H1 (cell line): ENCODE results near the gene RARA. TPM values are rescaled to one million over a fixed set of nuclear protein-coding genes. Genes with fewer than 3 reads are reported as not detected.
A peak's percentile ranks its signal among the peaks of the same experiment; 100 is the strongest.

Experiments
- CTCF ChIA-PET: fragments of 300-600 bp; sonication (Branson Sonifier 250); formaldehyde crosslinking; loops from one replicate; lab custom pipeline; 2021; ENCODE audit not compliant: partially characterized antibody; lab: Charles Lee
- POLR2A ChIA-PET: fragments of 300-600 bp; sonication (Branson Sonifier 250); formaldehyde crosslinking; loops from one replicate; lab custom pipeline; 2021; ENCODE audit warnings: inconsistent platforms; ENCODE audit not compliant: partially characterized antibody; lab: Charles Lee
- DNase-seq, 2 experiments: peaks; one replicate each; pipeline versions ENCODE4 v3.0.0 to v3.0.0-alpha.2; 2010 to 2022; ENCODE audit warnings: low spot score in 2 of 2, low read depth in 1 of 2, mixed read lengths in 1 of 2
- FAIRE-seq: peaks from 2 replicates; lab custom pipeline; 2011; peaks lifted over from hg19 to GRCh38; lab: Jason Lieb, UNC
- H2AFZ ChIP-seq: 2 replicates; pipeline ENCODE4 v1.8.1; 2012; ENCODE audit warnings: low read length, inconsistent platforms
- H2AK5ac ChIP-seq: 2 replicates; pipeline ENCODE4 v1.6.1; 2013; ENCODE audit warnings: low read depth, low read length
- H2BK120ac ChIP-seq: replicated peaks from 2 replicates; pipeline ENCODE3; 2013; ENCODE audit warnings: low read depth, low read length, inconsistent platforms
- H2BK12ac ChIP-seq: 2 replicates; pipeline ENCODE4 v1.6.1; 2013; ENCODE audit warnings: low read depth, low read length
- H2BK15ac ChIP-seq: 2 replicates; pipeline ENCODE4 v1.6.1; 2013; ENCODE audit warnings: low read length
- H2BK20ac ChIP-seq: 2 replicates; pipeline ENCODE4 v1.6.1; 2013; ENCODE audit warnings: low read length
- H2BK5ac ChIP-seq: 2 replicates; pipeline ENCODE4 v1.6.1; 2013; ENCODE audit warnings: low read depth, low read length
- H3K14ac ChIP-seq: 2 replicates; pipeline ENCODE4 v1.6.1; 2013; ENCODE audit warnings: inconsistent platforms; ENCODE audit not compliant: insufficient read length
- H3K18ac ChIP-seq: 2 replicates; pipeline ENCODE4 v1.6.1; 2013; ENCODE audit warnings: low read length; ENCODE audit errors: extremely low read depth
- H3K23ac ChIP-seq: 2 replicates; pipeline ENCODE4 v1.6.1; 2013; ENCODE audit warnings: inconsistent platforms; ENCODE audit not compliant: insufficient read length
- H3K23me2 ChIP-seq: 2 replicates; pipeline ENCODE4 v1.6.1; 2013; ENCODE audit warnings: low read depth, low read length
- H3K27ac ChIP-seq: 2 replicates; pipeline ENCODE4 v1.6.1; 2011; ENCODE audit warnings: low read depth, low read length, inconsistent platforms
- H3K27me3 ChIP-seq, 4 experiments: replicated peaks in 1 of 4; 1 replicate in 1 of 4; 2 replicates in 3 of 4; pipeline versions ENCODE4 v1.6.1 to v1.8.1; 2011 to 2013; ENCODE audit warnings: low read length in 3 of 4, mild to moderate bottlenecking in 3 of 4, inconsistent platforms in 2 of 4, mixed read lengths in 2 of 4, moderate library complexity in 1 of 4; ENCODE audit not compliant: control insufficient read depth in 3 of 4, insufficient read depth in 3 of 4; ENCODE audit errors: extremely low read depth in 1 of 4
- H3K36me3 ChIP-seq, 4 experiments: 2 replicates each; pipeline versions ENCODE4 v1.6.1 to v1.8.1; 2011 to 2013; ENCODE audit warnings: mild to moderate bottlenecking in 4 of 4, low read length in 3 of 4, moderate library complexity in 2 of 4, control low read depth in 1 of 4, inconsistent platforms in 1 of 4; ENCODE audit not compliant: insufficient read depth in 4 of 4, control insufficient read depth in 2 of 4
- H3K4ac ChIP-seq: replicated peaks from 2 replicates; pipeline ENCODE3; 2013; ENCODE audit warnings: low read length, low read depth, mixed read lengths, inconsistent platforms; ENCODE audit not compliant: insufficient read length
- H3K4me1 ChIP-seq, 4 experiments: replicated peaks in 1 of 4; 1 replicate in 1 of 4; 2 replicates in 3 of 4; pipeline versions ENCODE4 v1.6.1 to v1.8.1; 2011 to 2013; ENCODE audit warnings: low read length in 3 of 4, inconsistent platforms in 2 of 4, mixed read lengths in 1 of 4; ENCODE audit not compliant: insufficient read depth in 4 of 4, control insufficient read depth in 3 of 4
- H3K4me2 ChIP-seq, 2 experiments: 2 replicates each; pipeline versions ENCODE4 v1.6.1 to v1.8.1; 2011 to 2013; ENCODE audit warnings: low read depth in 2 of 2, low read length in 2 of 2, control low read depth in 1 of 2, inconsistent platforms in 1 of 2, mild to moderate bottlenecking in 1 of 2; ENCODE audit not compliant: insufficient read depth in 1 of 2
- H3K4me3 ChIP-seq, 4 experiments: fragments of 200-600, 300-600 bp in 1 of 4; sonication (generic), shearing (Covaris generic), sonication (Bioruptor Twin) in 1 of 4; 2 replicates each; pipeline versions ENCODE4 v1.5.1 to v1.8.1; 2011 to 2016; ENCODE audit warnings: low read length in 4 of 4, low read depth in 3 of 4, control low read depth in 2 of 4, inconsistent platforms in 2 of 4, mild to moderate bottlenecking in 2 of 4, mixed read lengths in 1 of 4, moderate library complexity in 1 of 4; ENCODE audit not compliant: insufficient read depth in 2 of 4; ENCODE audit errors: extremely low read depth in 1 of 4
- H3K56ac ChIP-seq: replicated peaks from 2 replicates; pipeline ENCODE3; 2013; ENCODE audit warnings: low read depth, mild to moderate bottlenecking, mixed read lengths, low read length, inconsistent platforms; ENCODE audit not compliant: insufficient read length
- H3K79me1 ChIP-seq: 2 replicates; pipeline ENCODE4 v1.6.1; 2013; ENCODE audit warnings: low read depth, low read length, control low read depth
- H3K79me2 ChIP-seq, 2 experiments: 2 replicates each; pipeline versions ENCODE4 v1.6.1 to v1.8.1; 2012 to 2013; ENCODE audit warnings: low read length in 2 of 2, mild to moderate bottlenecking in 2 of 2, inconsistent platforms in 1 of 2; ENCODE audit not compliant: insufficient read depth in 2 of 2, control insufficient read depth in 1 of 2
- H3K9ac ChIP-seq, 4 experiments: replicated peaks in 1 of 4; 1 replicate in 1 of 4; 2 replicates in 3 of 4; pipeline versions ENCODE4 v1.6.1 to v1.8.1; 2011 to 2013; ENCODE audit warnings: low read depth in 3 of 4, low read length in 3 of 4, control low read depth in 2 of 4, mild to moderate bottlenecking in 2 of 4, moderate library complexity in 2 of 4, inconsistent platforms in 1 of 4; ENCODE audit errors: extremely low read depth in 1 of 4
- H3K9me3 ChIP-seq, 2 experiments: 2 replicates each; pipeline versions ENCODE4 v1.6.1 to v1.8.1; 2012 to 2013; ENCODE audit warnings: mild to moderate bottlenecking in 2 of 2, moderate library complexity in 2 of 2, control low read depth in 1 of 2, inconsistent platforms in 1 of 2, low read depth in 1 of 2, low read length in 1 of 2, mixed read lengths in 1 of 2; ENCODE audit not compliant: insufficient read depth in 2 of 2
- H4K20me1 ChIP-seq, 2 experiments: replicated peaks in 1 of 2; 2 replicates each; pipeline versions ENCODE3 to v1.8.1; 2011 to 2013; ENCODE audit warnings: inconsistent platforms in 2 of 2, low read length in 2 of 2, mild to moderate bottlenecking in 1 of 2; ENCODE audit not compliant: insufficient read depth in 2 of 2, control insufficient read depth in 1 of 2
- H4K5ac ChIP-seq: 2 replicates; pipeline ENCODE4 v1.6.1; 2013; ENCODE audit warnings: low read length, low read depth, mixed read lengths, inconsistent platforms; ENCODE audit not compliant: insufficient read length
- H4K8ac ChIP-seq: 2 replicates; pipeline ENCODE4 v1.8.0; 2013; ENCODE audit warnings: mild to moderate bottlenecking, moderate library complexity, low read length, inconsistent platforms; ENCODE audit not compliant: insufficient read depth; ENCODE audit errors: extremely low read depth
- H4K91ac ChIP-seq: replicated peaks from 2 replicates; pipeline ENCODE3; 2013; ENCODE audit warnings: low read length, mixed read lengths, inconsistent platforms; ENCODE audit not compliant: insufficient read length
- ASH2L ChIP-seq: fragments of 200-600, 300-600 bp; sonication (generic); IDR thresholded peaks from one replicate; pipeline ENCODE4 v1.7.1; 2017; ENCODE audit warnings: low read length
- BACH1 ChIP-seq: IDR thresholded peaks from 2 replicates; pipeline ENCODE4 v1.6.1; 2012; ENCODE audit warnings: low read length, improper control_type of control experiment
- CBX5 ChIP-seq: fragments of 300-800, 300-1000 bp; sonication (generic); IDR thresholded peaks from 2 replicates; pipeline ENCODE4 v1.7.1; 2016; ENCODE audit warnings: antibody characterized with exemption, low read length, low read depth
- CHD2 ChIP-seq: IDR thresholded peaks from 2 replicates; pipeline ENCODE4 v1.6.1; 2012; ENCODE audit warnings: low read length, improper control_type of control experiment
- EGR1 ChIP-seq: IDR thresholded peaks from 2 replicates; pipeline ENCODE4 v1.6.1; 2011; ENCODE audit warnings: low read depth, low read length, borderline replicate concordance
- EZH2 ChIP-seq: fragments of 200-600 bp; sonication (generic); IDR thresholded peaks from 2 replicates; pipeline ENCODE4 v1.7.1; 2012; ENCODE audit warnings: low read depth, mild to moderate bottlenecking, moderate library complexity, low read length, inconsistent platforms; ENCODE audit not compliant: severe bottlenecking
- NRF1 ChIP-seq: IDR thresholded peaks from 2 replicates; pipeline ENCODE4 v1.6.1; 2011; ENCODE audit warnings: mild to moderate bottlenecking, low read depth, low read length, improper control_type of control experiment
- PHF8 ChIP-seq: fragments of 200-600 bp; sonication (generic); conservative IDR thresholded peaks from 2 replicates; pipeline ENCODE4 v1.7.1; 2012; ENCODE audit warnings: low read depth, mild to moderate bottlenecking, inconsistent platforms, low read length, moderate library complexity
- RFX5 ChIP-seq: IDR thresholded peaks from 2 replicates; pipeline ENCODE4 v1.6.1; 2011; ENCODE audit warnings: low read depth, low read length, improper control_type of control experiment, borderline replicate concordance
- SP4 ChIP-seq: IDR thresholded peaks from 2 replicates; pipeline ENCODE4 v1.6.1; 2012; ENCODE audit warnings: low read length, inconsistent platforms
- TEAD4 ChIP-seq: IDR thresholded peaks from 2 replicates; pipeline ENCODE4 v1.6.1; 2012; ENCODE audit warnings: low read depth, low read length, inconsistent platforms, mixed read lengths
- WGBS, 2 experiments: shearing (Covaris generic) in 1 of 2; methylation state at CpG; one replicate each; pipeline versions ENCODE4 v1.1.6 to v1.1.7; 2013 to 2015; ENCODE audit warnings: low lambda C conversion rate in 2 of 2, mixed read lengths in 2 of 2, inconsistent platforms in 1 of 2, low coverage in 1 of 2, missing lambda C conversion rate in 1 of 2; ENCODE audit not compliant: insufficient replicate concordance in 2 of 2, insufficient coverage in 1 of 2, insufficient read length in 1 of 2; ENCODE audit errors: extremely low coverage in 1 of 2, missing lambda C conversion rate in 1 of 2; 5-methylcytosine and 5-hydroxymethylcytosine counted together
- polyA plus RNA-seq, 7 experiments: library from polyadenylated mRNA; depleted of rRNA in 3 of 7; stranded (reverse) in 5 of 7; unstranded in 2 of 7; fragments of >200 nt in 5 of 7; fragments of 200-250 nt in 2 of 7; gene quantifications; 1 replicate in 5 of 7; 2 replicates in 1 of 7; 4 replicates in 1 of 7; pipeline versions ENCODE4 v1.2.1 to v1.2.3, GENCODE V29; 2011 to 2013; ENCODE audit warnings: missing spikeins in 2 of 7, mixed read lengths in 2 of 7
- total RNA-seq: library from RNA; stranded (reverse); fragmentation: NEBNext Ultra II Directional; extraction: Animal tissue kit (Norgen Biotek cat#: 25700); gene quantifications from 2 replicates; pipeline ENCODE4 v1.2.1, GENCODE V29; 2021
- TF ChIP-seq, protein P1 (sequence below): IDR thresholded peaks from 2 replicates; pipeline ENCODE4 v1.6.1; 2012; ENCODE audit warnings: low read length, inconsistent platforms

The RARA gene
- total and polyA plus RNA-seq, 2 of the 8 experiments (the other 6 are each of a cell fraction or from before 2014, with no cell fraction given) = 4.4 to 16.5 TPM

- Histone ChIP-seq H2BK15ac (no peak overlapping the region), H3K23ac (no peak overlapping the region), H3K56ac (peak overlapping the region; percentile 26), H2AK5ac (no peak overlapping the region), H4K91ac (no peak overlapping the region), H4K5ac (peak overlapping the region; percentile 30), H3K79me1 (no peaks in the 10 kb centered on the region), H3K4me1 (peaks cover 2 to 5% (median 3%) of the 10 kb centered on the region in 4 experiments; a peak in 5 of 7 replicates), H2BK20ac (no peak overlapping the region), H2AFZ (no peak overlapping the region), H3K4me2 (peak overlapping the region; percentile 24 to 34; a peak in 3 of 4 replicates), H3K79me2 (no peaks in the 10 kb centered on the region), H2BK12ac (peak overlapping the region; percentile 82; the same call in 1 of the 2 replicates), H3K14ac (no peak overlapping the region), H4K8ac (no peak overlapping the region), H3K9ac (no peak overlapping the region), H4K20me1 (peaks cover 0 to 1% of the 10 kb centered on the region in 2 experiments), H3K4ac (no peak overlapping the region), H2BK120ac (no peak overlapping the region), H2BK5ac (peak overlapping the region; percentile 28; the same call in 1 of the 2 replicates), H3K27ac (peak overlapping the region; percentile 77), H3K4me3 (0 out of 8 replicates have a peak overlapping the region, but pooled peaks of 1 of the 4 experiments have one; percentile 7), H3K27me3 (no peaks in the 10 kb centered on the region), H3K23me2 (no peaks in the 10 kb centered on the region), H3K18ac (no peak overlapping the region), H3K36me3 (peaks cover 5 to 25% (median 16%) of the 10 kb centered on the region in 4 experiments; a peak in 7 of 8 replicates), H3K9me3 (no peaks in the 10 kb centered on the region)
- ChIA-PET CTCF (interaction anchor here (1.2 to 1.4 kb wide), 4 partner anchors 9 to 63 kb away, joined by 3 to 6 read pairs (median 4); partner anchors contain the start of gene WIPF2), POLR2A (interaction anchor here (1.2 to 31.2 kb wide), 9 partner anchors 9 to 168 kb away, joined by 3 to 540 read pairs (median 4); partner anchors contain the start of genes RARA and WIPF2)
- DNase-seq (no peak), FAIRE-seq (peak; percentile 48)
- WGBS, 2 experiments = 47% methylated on average over 2 of the region's 2 CpGs; no CpG with 5 or more reads in 1 of the 2 experiments
- TF ChIP-seq CBX5 (no peak), BACH1 (no peak), EGR1 (no peak), PHF8 (no peak), CHD2 (no peak), TEAD4 (peak; percentile 99), EZH2 (no peak), NRF1 (no peak), ASH2L (peak; percentile 83), SP4 (peak; percentile 27; the same call in 1 of the 2 replicates), RFX5 (no peak)
- TF ChIP-seq, protein P1, sequence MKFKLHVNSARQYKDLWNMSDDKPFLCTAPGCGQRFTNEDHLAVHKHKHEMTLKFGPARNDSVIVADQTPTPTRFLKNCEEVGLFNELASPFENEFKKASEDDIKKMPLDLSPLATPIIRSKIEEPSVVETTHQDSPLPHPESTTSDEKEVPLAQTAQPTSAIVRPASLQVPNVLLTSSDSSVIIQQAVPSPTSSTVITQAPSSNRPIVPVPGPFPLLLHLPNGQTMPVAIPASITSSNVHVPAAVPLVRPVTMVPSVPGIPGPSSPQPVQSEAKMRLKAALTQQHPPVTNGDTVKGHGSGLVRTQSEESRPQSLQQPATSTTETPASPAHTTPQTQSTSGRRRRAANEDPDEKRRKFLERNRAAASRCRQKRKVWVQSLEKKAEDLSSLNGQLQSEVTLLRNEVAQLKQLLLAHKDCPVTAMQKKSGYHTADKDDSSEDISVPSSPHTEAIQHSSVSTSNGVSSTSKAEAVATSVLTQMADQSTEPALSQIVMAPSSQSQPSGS = peak; percentile 61; the same call in 1 of the 2 replicates
Observed at GRCh38 chr17:40281663-40282062, 27.3 kb upstream of the RARA start.
